GM12878 (cell line): ENCODE data around the gene POFUT1. TPM values are rescaled to one million over a fixed set of nuclear protein-coding genes. Genes with fewer than 3 reads are reported as not detected.

Experiments used
- ATAC-seq: fragments of 200-7000 bp; cut with Tn5 transposase; 3 replicates; pipeline ENCODE4 v1.9.1; 2020; ENCODE audit warnings: mild to moderate bottlenecking, moderate library complexity
- BruUV-seq: library from RNA; stranded (reverse); fragments of 400-500 nt; replicated peaks from 2 replicates; lab custom pipeline; 2021; lab: Mats Ljungman, UMichigan
- CTCF ChIA-PET: fragments of 300-600 bp; sonication (Branson Sonifier 250); formaldehyde crosslinking; extraction: SDS; loops from one replicate; lab custom pipeline; 2021; ENCODE audit warnings: inconsistent platforms; lab: Yijun Ruan, JAX
- POLR2A ChIA-PET: fragments of 350-600 bp; formaldehyde crosslinking; extraction: SDS; loops from one replicate; lab custom pipeline; 2021; ENCODE audit warnings: inconsistent platforms; lab: Charles Lee
- RAD21 ChIA-PET: fragments of 300-600 bp; sonication (Branson Sonifier 250); formaldehyde crosslinking; loops from one replicate; lab custom pipeline; 2023; ENCODE audit warnings: antibody characterized with exemption; ENCODE audit not compliant: unreplicated experiment; lab: Charles Lee
- SMC1A ChIA-PET: fragments of 300-600 bp; sonication (Branson Sonifier 250); formaldehyde crosslinking; loops from one replicate; lab custom pipeline; 2023; ENCODE audit not compliant: unreplicated experiment, uncharacterized antibody; lab: Charles Lee
- DNase-seq: peaks from one replicate; pipeline ENCODE4 v3.0.0-alpha.2; 2011; ENCODE audit warnings: low read depth, low spot score
- FAIRE-seq: peaks from 3 replicates; lab custom pipeline; 2011; peaks lifted over from hg19 to GRCh38; lab: Jason Lieb, UNC
- H2AFZ ChIP-seq: 2 replicates; pipeline ENCODE4 v1.6.0; 2011; ENCODE audit warnings: low read depth, low read length, control low read depth; ENCODE audit not compliant: control insufficient read depth
- H3K27ac ChIP-seq: 2 replicates; pipeline ENCODE4 v1.5.1; 2011; ENCODE audit warnings: control low read depth; ENCODE audit not compliant: control insufficient read depth, insufficient read depth
- H3K27me3 ChIP-seq, 2 experiments: replicated peaks in 1 of 2; 2 replicates each; pipeline versions ENCODE4 v1.6.0 to v1.6.1; 2011; ENCODE audit warnings: low read length in 1 of 2; ENCODE audit not compliant: control insufficient read depth in 2 of 2, insufficient read depth in 2 of 2
- H3K36me3 ChIP-seq, 2 experiments: 2 replicates each; pipeline ENCODE4 v1.5.1; 2011; ENCODE audit warnings: low read length in 1 of 2; ENCODE audit not compliant: control insufficient read depth in 2 of 2, insufficient read depth in 2 of 2
- H3K4me1 ChIP-seq: 2 replicates; pipeline ENCODE4 v1.6.1; 2011; ENCODE audit warnings: mild to moderate bottlenecking, low read length, moderate library complexity, mixed read lengths; ENCODE audit not compliant: control insufficient read depth, insufficient read depth
- H3K4me2 ChIP-seq: 2 replicates; pipeline ENCODE4 v1.6.0; 2011; ENCODE audit warnings: control low read depth; ENCODE audit not compliant: control insufficient read depth, insufficient read depth
- H3K4me3 ChIP-seq: fragments of 200-600 bp; sonication (generic); 2 replicates; pipeline ENCODE4 v1.5.1; 2016
- H3K79me2 ChIP-seq: 2 replicates; pipeline ENCODE4 v1.6.0; 2011; ENCODE audit warnings: low read length; ENCODE audit not compliant: control insufficient read depth, insufficient read depth
- H3K9ac ChIP-seq: 2 replicates; pipeline ENCODE4 v1.8.0; 2011; ENCODE audit warnings: low read length, control low read depth, mixed read lengths; ENCODE audit not compliant: control insufficient read depth, insufficient read depth
- H3K9me3 ChIP-seq: replicated peaks from 3 replicates; pipeline ENCODE4 v1.5.1; 2011; ENCODE audit warnings: mild to moderate bottlenecking, low read length; ENCODE audit not compliant: control insufficient read depth, insufficient read depth
- H4K20me1 ChIP-seq: 2 replicates; pipeline ENCODE4 v1.6.0; 2011; ENCODE audit not compliant: control insufficient read depth, insufficient read depth
- BACH1 ChIP-seq: fragments of 450-650 bp; IDR thresholded peaks from 2 replicates; pipeline ENCODE4 v1.6.1; 2017; ENCODE audit warnings: mild to moderate bottlenecking, borderline replicate concordance
- CBX5 ChIP-seq: sonication (generic); IDR thresholded peaks from 2 replicates; pipeline ENCODE4 v1.6.1; 2016; ENCODE audit warnings: low read depth, moderate library complexity, mild to moderate bottlenecking, inconsistent platforms
- CEBPZ ChIP-seq: fragments of 150-350 bp; IDR thresholded peaks from 2 replicates; pipeline ENCODE4 v1.6.1; 2016; ENCODE audit warnings: low read depth, low read length
- DPF2 ChIP-seq: fragments of 450-650 bp; IDR thresholded peaks from 2 replicates; pipeline ENCODE4 v1.6.1; 2017; ENCODE audit warnings: mild to moderate bottlenecking
- FOS ChIP-seq: IDR thresholded peaks from 3 replicates; pipeline ENCODE4 v1.6.1; 2011; ENCODE audit warnings: borderline replicate concordance; ENCODE audit not compliant: insufficient read length; ENCODE audit errors: extremely low read depth
- HDGF ChIP-seq: fragments of 450-650 bp; IDR thresholded peaks from 2 replicates; pipeline ENCODE4 v1.6.1; 2016; ENCODE audit warnings: antibody characterized with exemption
- IKZF1 ChIP-seq: fragments of 450-650 bp; conservative IDR thresholded peaks from 2 replicates; pipeline ENCODE4 v1.6.1; 2017; ENCODE audit warnings: antibody characterized with exemption, mild to moderate bottlenecking
- JUND ChIP-seq: IDR thresholded peaks from 2 replicates; pipeline ENCODE4 v1.6.1; 2012; ENCODE audit warnings: low read depth, mild to moderate bottlenecking, low read length, improper control_type of control experiment, moderate library complexity
- MYC ChIP-seq: IDR thresholded peaks from 2 replicates; pipeline ENCODE4 v1.6.1; 2011; ENCODE audit warnings: mild to moderate bottlenecking, low read length, moderate library complexity, inconsistent platforms; ENCODE audit not compliant: insufficient read depth, insufficient replicate concordance, insufficient read length, severe bottlenecking
- RFX5 ChIP-seq: IDR thresholded peaks from 2 replicates; pipeline ENCODE4 v1.6.1; 2011; ENCODE audit warnings: low read depth, low read length, improper control_type of control experiment
- SRF ChIP-seq, 2 experiments: IDR thresholded peaks; 2 replicates each; pipeline ENCODE4 v1.6.1; 2011; ENCODE audit warnings: low read depth in 2 of 2, low read length in 2 of 2, mild to moderate bottlenecking in 1 of 2, moderate library complexity in 1 of 2
- SUZ12 ChIP-seq: fragments of 200-600 bp; sonication (generic); IDR thresholded peaks from one replicate; pipeline ENCODE4 v1.6.1; 2018; ENCODE audit warnings: antibody characterized with exemption, mild to moderate bottlenecking; ENCODE audit not compliant: unreplicated experiment
- ZNF217 ChIP-seq: fragments of 450-650 bp; IDR thresholded peaks from 2 replicates; pipeline ENCODE4 v1.6.1; 2017; ENCODE audit warnings: antibody characterized with exemption, mild to moderate bottlenecking
- ZNF687 ChIP-seq: fragments of 450-650 bp; IDR thresholded peaks from 2 replicates; pipeline ENCODE4 v1.6.1; 2017; ENCODE audit warnings: mild to moderate bottlenecking, moderate library complexity
- ZZZ3 ChIP-seq: IDR thresholded peaks from 2 replicates; pipeline ENCODE4 v1.6.1; 2011; ENCODE audit warnings: low read depth; ENCODE audit not compliant: control insufficient read depth, insufficient read length
- WGBS: methylation state at CpG from one replicate; pipeline ENCODE4 v1.1.6; 2016; ENCODE audit warnings: low lambda C conversion rate; ENCODE audit not compliant: insufficient replicate concordance, insufficient coverage; ENCODE audit errors: missing lambda C conversion rate; 5-methylcytosine and 5-hydroxymethylcytosine counted together
- in situ Hi-C: fragments of 300-500 bp; cut with MboI; formaldehyde crosslinking; loops from 9 replicates; pipeline ENCODE4 v1.14.3; 2018; ENCODE audit warnings: mixed read lengths
- intact Hi-C: fragments of 100-400 bp; cut with micrococcal nuclease; formaldehyde crosslinking; loops from one replicate; pipeline ENCODE4 v1.14.2; 2022; ENCODE audit not compliant: unreplicated experiment
- polyA plus RNA-seq, 11 experiments: library from polyadenylated mRNA; depleted of rRNA in 4 of 11; unstranded in 6 of 11; stranded (reverse) in 5 of 11; fragments of >200 nt; fragmentation: Nextera tagmentation in 4 of 11; fragmentation: Illumina TruSeq in 1 of 11; extraction: Ambion mirVana in 4 of 11; extraction: Trizol in 1 of 11; gene quantifications; 1 replicate in 1 of 11; 2 replicates in 10 of 11; pipeline versions ENCODE4 v1.2.1 to v1.2.3, GENCODE V29; 2011 to 2016; ENCODE audit warnings: inconsistent platforms in 2 of 11, missing spikeins in 2 of 11, low read depth in 1 of 11
- total RNA-seq, 4 experiments: library from RNA; depleted of rRNA in 3 of 4; stranded (reverse); fragments of >200 nt in 3 of 4; fragmentation: Illumina TruSeq in 1 of 4; extraction: Trizol in 1 of 4; gene quantifications; 2 replicates each; pipeline versions ENCODE4 v1.2.1 to v1.2.3, GENCODE V29; 2013 to 2021

The POFUT1 gene
- total and polyA plus RNA-seq, 10 of the 15 experiments (the other 5 are each of a cell fraction or from before 2014, with no cell fraction given), result 2.6 to 33.4 (median 23.1) TPM

- no peaks in the 10 kb centered on the region for H3K9me3 ChIP-seq
- no peak for FAIRE-seq
- H3K9ac ChIP-seq, result no peak overlapping the region
- no peak overlapping the region for H3K4me2 ChIP-seq
- WGBS, result 86% methylated on average over 3 of the region's 3 CpGs
- H4K20me1 ChIP-seq, result no peaks in the 10 kb centered on the region; the same call in 1 of the 2 replicates
- no peak overlapping the region for H2AFZ ChIP-seq
- SMC1A ChIA-PET, result interaction anchor here (0.9 to 2.5 kb wide), 2 partner anchors 11 to 12 kb away, joined by 3 to 5 read pairs; no protein-coding TSS in a partner anchor
- RAD21 ChIA-PET, result no interaction called here
- ATAC-seq, result no peak
- in situ Hi-C loops (no loop called here), intact Hi-C loops (no loop called here)
- CTCF ChIA-PET, result interaction anchor here (1.1 kb wide), 1 partner anchor 158 kb away, joined by 3 read pairs; no protein-coding TSS in a partner anchor
- H3K4me1 ChIP-seq, result no peaks in the 10 kb centered on the region
- POLR2A ChIA-PET, result no interaction called here
- no peak for DNase-seq
- no peak overlapping the region for H3K4me3 ChIP-seq
- no peaks in the 10 kb centered on the region for H3K27me3 ChIP-seq
- H3K27ac ChIP-seq, result no peak overlapping the region
- peaks cover 19 to 24% of the 10 kb centered on the region in 2 experiments for H3K36me3 ChIP-seq
- TSS peak; percentile 13 for BruUV-seq
- H3K79me2 ChIP-seq, result no peaks in the 10 kb centered on the region
- TF ChIP-seq FOS (no peak), ZZZ3 (no peak), SRF (IDR thresholded peaks at IDR 0.05; ENCODE audit: low read depth in 2 of 2, low read length in 2 of 2) (no peak), RFX5 (no peak), HDGF (no peak), CEBPZ (no peak), BACH1 (no peak), ZNF217 (no peak), MYC (no peak), CBX5 (no peak), JUND (no peak), ZNF687 (no peak), DPF2 (no peak), SUZ12 (no peak), IKZF1 (no peak)
Observed at GRCh38 chr20:32192698-32193097, 15.0 kb upstream of the POFUT1 start.
